HCT116 (cell line): Measurements from ENCODE around the gene ALDH1A2. TPM values are rescaled to one million over a fixed set of nuclear protein-coding genes. Genes with fewer than 3 reads are reported as not detected.

Source experiments
- ATAC-seq: fragments of 200-7000 bp; cut with Tn5 transposase; 2 replicates; pipeline ENCODE4 v1.9.1; 2020; ENCODE audit warnings: mild to moderate bottlenecking, moderate library complexity
- BruUV-seq: library from RNA; stranded (reverse); fragments of 400-500 nt; replicated peaks from 2 replicates; lab custom pipeline; 2021; lab: Mats Ljungman, UMichigan
- CTCF ChIA-PET: fragments of 300-600 bp; sonication (Branson Sonifier 250); formaldehyde crosslinking; loops from one replicate; lab custom pipeline; 2021; ENCODE audit warnings: antibody characterized with exemption; lab: Charles Lee
- POLR2A ChIA-PET: fragments of 300-600, 350-600 bp; sonication (Branson Sonifier 250); formaldehyde crosslinking; loops from one replicate; lab custom pipeline; 2021; ENCODE audit warnings: antibody characterized with exemption; lab: Charles Lee
- RAD21 ChIA-PET, 2 experiments: fragments of 300-600 bp; sonication (Branson Sonifier 250); formaldehyde crosslinking; loops; one replicate each; lab custom pipeline; 2023; ENCODE audit warnings: low total read pairs in 2 of 2; ENCODE audit not compliant: uncharacterized antibody in 2 of 2, unreplicated experiment in 2 of 2, low non-redundant PET in 1 of 2; lab: Charles Lee
- DNase-seq: peaks from one replicate; pipeline ENCODE4 v3.0.0-alpha.2; 2010; ENCODE audit warnings: low read depth, low spot score
- H2AFZ ChIP-seq: fragments of 200-600 bp; shearing (Covaris generic), sonication (generic); 2 replicates; pipeline ENCODE4 v1.6.1; 2017; ENCODE audit warnings: low read depth, mixed run types, mixed read lengths, antibody characterized with exemption, low read length; ENCODE audit not compliant: poor library complexity, severe bottlenecking
- H3K27ac ChIP-seq: 2 replicates; pipeline ENCODE4 v1.5.1; 2012; ENCODE audit warnings: low read depth, low read length
- H3K27me3 ChIP-seq: fragments of 200-600 bp; sonication (generic); 2 replicates; pipeline ENCODE4 v1.6.1; 2016; ENCODE audit warnings: mixed run types, low read length, mixed read lengths; ENCODE audit not compliant: insufficient read depth
- H3K36me3 ChIP-seq, 2 experiments: fragments of 200-500 bp in 1 of 2; fragments of 200-600 bp in 1 of 2; sonication (Bioruptor generic) in 1 of 2; sonication (generic) in 1 of 2; 2 replicates each; pipeline versions ENCODE4 v1.5.1 to v1.6.1; 2014 to 2016; ENCODE audit warnings: low read length in 2 of 2, inconsistent platforms in 1 of 2, mixed read lengths in 1 of 2, mixed run types in 1 of 2; ENCODE audit not compliant: insufficient read depth in 2 of 2, control insufficient read depth in 1 of 2
- H3K4me1 ChIP-seq, 2 experiments: fragments of 200-600 bp in 1 of 2; sonication (generic) in 1 of 2; 2 replicates each; pipeline versions ENCODE4 v1.5.1 to v1.6.1; 2012 to 2017; ENCODE audit warnings: low read length in 2 of 2, inconsistent platforms in 1 of 2, mild to moderate bottlenecking in 1 of 2, mixed read lengths in 1 of 2, mixed run types in 1 of 2, moderate library complexity in 1 of 2; ENCODE audit not compliant: insufficient read depth in 2 of 2, control insufficient read depth in 1 of 2
- H3K4me2 ChIP-seq: fragments of 200-600 bp; sonication (generic); 2 replicates; pipeline ENCODE4 v1.6.1; 2017; ENCODE audit warnings: mixed run types, low read length, mixed read lengths
- H3K4me3 ChIP-seq, 2 experiments: fragments of 200-600 bp in 1 of 2; sonication (generic) in 1 of 2; replicated peaks in 1 of 2; 2 replicates each; pipeline ENCODE4 v1.5.1; 2011 to 2016; ENCODE audit warnings: low read length in 2 of 2, control low read depth in 1 of 2, low read depth in 1 of 2, mild to moderate bottlenecking in 1 of 2, mixed read lengths in 1 of 2, mixed run types in 1 of 2
- H3K79me2 ChIP-seq: fragments of 200-600 bp; sonication (generic); 2 replicates; pipeline ENCODE4 v1.6.1; 2017; ENCODE audit warnings: mild to moderate bottlenecking, mixed run types, low read length, moderate library complexity, mixed read lengths; ENCODE audit not compliant: insufficient read depth
- H3K9ac ChIP-seq: fragments of 200-600 bp; sonication (generic); 2 replicates; pipeline ENCODE4 v1.6.1; 2016; ENCODE audit warnings: low read length, mixed read lengths
- H3K9me2 ChIP-seq: fragments of 200-600 bp; sonication (generic), shearing (Covaris generic); 2 replicates; pipeline ENCODE4 v1.6.1; 2017; ENCODE audit warnings: mixed run types, mild to moderate bottlenecking, moderate library complexity; ENCODE audit not compliant: insufficient read depth
- H3K9me3 ChIP-seq, 2 experiments: fragments of 200-500 bp in 1 of 2; fragments of 200-600 bp in 1 of 2; sonication (Bioruptor generic) in 1 of 2; sonication (generic) in 1 of 2; 2 replicates each; pipeline ENCODE4 v1.6.1; 2014 to 2017; ENCODE audit warnings: low read length in 2 of 2, mixed read lengths in 2 of 2, inconsistent platforms in 1 of 2, low read depth in 1 of 2, mild to moderate bottlenecking in 1 of 2, mixed run types in 1 of 2, moderate library complexity in 1 of 2; ENCODE audit not compliant: control insufficient read depth in 1 of 2, insufficient read depth in 1 of 2
- H4K20me1 ChIP-seq: fragments of 200-600 bp; sonication (generic), shearing (Covaris generic); 2 replicates; pipeline ENCODE4 v1.6.1; 2017; ENCODE audit warnings: mixed run types, mild to moderate bottlenecking, moderate library complexity; ENCODE audit not compliant: insufficient read depth
- CBX3 ChIP-seq: IDR thresholded peaks from 2 replicates; pipeline ENCODE4 v1.6.1; 2012; ENCODE audit warnings: low read depth
- EZH2 ChIP-seq: fragments of 200-600 bp; sonication (generic); IDR thresholded peaks from 2 replicates; pipeline ENCODE4 v1.6.1; 2017; ENCODE audit warnings: antibody characterized with exemption, mixed run types
- RAD21 ChIP-seq: IDR thresholded peaks from 2 replicates; pipeline ENCODE4 v1.6.1; 2012; ENCODE audit warnings: low read depth, mild to moderate bottlenecking
- SIN3A ChIP-seq: IDR thresholded peaks from 2 replicates; pipeline ENCODE4 v1.6.1; 2012; ENCODE audit warnings: low read depth
- TCF7L2 ChIP-seq: IDR thresholded peaks from 2 replicates; pipeline ENCODE4 v1.7.0; 2011; ENCODE audit warnings: borderline replicate concordance, inconsistent platforms; ENCODE audit not compliant: insufficient read depth, insufficient read length; ENCODE audit errors: extremely low read depth
- ZFX ChIP-seq: fragments of 450-650 bp; IDR thresholded peaks from 2 replicates; pipeline ENCODE4 v1.6.1; 2017
- intact Hi-C: fragments of 100-400 bp; cut with micrococcal nuclease; formaldehyde crosslinking; loops from 2 replicates; pipeline ENCODE4 v1.10.0; 2022
- total RNA-seq: library from RNA; stranded (reverse); gene quantifications from one replicate; pipeline ENCODE4 v1.2.1, GENCODE V29; 2021; ENCODE audit not compliant: unreplicated experiment
- TF ChIP-seq, protein P1 (sequence below), 3 experiments: fragments of 200-600 bp in 1 of 3; sonication (generic) in 1 of 3; IDR thresholded peaks in 2 of 3; conservative IDR thresholded peaks in 1 of 3; 2 replicates each; pipeline ENCODE4 v1.5.1; 2012 to 2017; ENCODE audit warnings: low read depth in 2 of 3, low read length in 2 of 3, antibody characterized with exemption in 1 of 3, borderline replicate concordance in 1 of 3, control low read depth in 1 of 3, mild to moderate bottlenecking in 1 of 3, mixed read lengths in 1 of 3, mixed run types in 1 of 3, moderate library complexity in 1 of 3; ENCODE audit not compliant: insufficient read depth in 1 of 3

The ALDH1A2 gene
- total RNA-seq, 1 experiment from 2014 or later = 1.7 TPM

DNA sequence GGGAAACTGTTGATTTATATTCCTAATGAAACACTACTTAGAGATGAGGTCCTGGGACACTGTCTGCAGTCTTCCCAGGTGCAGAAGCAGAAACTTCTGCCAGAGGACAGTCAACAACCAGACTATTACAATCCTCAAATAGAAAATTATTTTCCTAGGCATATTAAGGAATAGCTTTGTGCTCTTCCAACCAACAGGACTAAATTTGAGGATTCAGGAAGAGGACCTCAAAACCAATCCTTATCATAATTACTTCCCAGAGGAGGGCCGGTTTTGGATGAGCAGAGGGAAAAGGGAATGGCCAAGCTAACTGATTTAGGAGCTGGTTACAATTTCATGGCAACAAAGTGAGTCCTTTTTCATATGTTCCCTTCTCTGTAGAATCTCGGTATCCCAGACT lies 21.0 kb downstream of the ALDH1A2 start:
- ATAC-seq (no peak), DNase-seq (no peak)
- Histone ChIP-seq H3K4me2 (no peak overlapping the region), H3K4me1 (no peaks in the 10 kb centered on the region), H3K4me3 (no peak overlapping the region), H4K20me1 (no peaks in the 10 kb centered on the region), H3K27me3 (no peaks in the 10 kb centered on the region), H3K9me2 (no peaks in the 10 kb centered on the region), H3K9ac (no peak overlapping the region), H3K79me2 (no peaks in the 10 kb centered on the region), H2AFZ (no peak overlapping the region), H3K36me3 (no peaks in the 10 kb centered on the region), H3K27ac (no peak overlapping the region), H3K9me3 (no peaks in the 10 kb centered on the region)
- BruUV-seq = no TSS peak
- ChIA-PET RAD21 (no interaction called here), CTCF (no interaction called here), POLR2A (no interaction called here)
- TF ChIP-seq EZH2 (no peak), TCF7L2 (no peak), CBX3 (no peak), SIN3A (no peak)
- intact Hi-C loops = no loop called here

DNA sequence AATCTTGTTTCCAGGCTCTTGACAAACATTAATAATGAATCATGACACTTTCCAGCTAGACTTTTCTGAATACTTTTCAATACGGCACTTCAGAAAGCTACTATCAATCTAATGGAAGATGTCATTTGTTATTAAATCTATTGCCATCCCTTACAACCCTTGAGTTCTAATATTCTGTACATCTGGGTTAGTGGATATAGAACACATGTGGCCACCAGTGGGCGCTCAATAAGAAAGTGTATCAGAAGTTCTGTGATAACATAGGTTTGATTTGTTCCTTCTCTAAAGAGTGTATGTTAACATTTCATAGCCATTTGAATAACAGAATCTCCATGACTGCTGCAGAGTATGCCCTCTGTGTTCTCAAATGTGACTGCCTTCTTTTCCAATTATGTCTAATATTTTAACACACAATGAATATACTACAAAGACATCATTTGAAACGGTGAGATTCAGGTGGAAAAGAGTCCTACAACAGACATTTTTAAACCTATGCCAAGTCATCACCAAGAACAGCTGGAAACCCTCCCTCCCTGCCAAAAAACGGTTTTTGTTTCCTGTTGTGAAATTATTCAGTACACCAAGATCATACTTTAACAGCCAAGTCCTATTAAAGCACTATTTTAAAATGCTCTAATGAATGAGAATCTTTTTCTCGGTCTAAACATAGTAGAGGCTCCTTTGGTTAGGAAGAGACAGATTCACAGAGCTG lies 22.2 kb downstream of the ALDH1A2 start:
- H3K4me1 ChIP-seq = no peaks in the 10 kb centered on the region
- TF ChIP-seq, protein P1, sequence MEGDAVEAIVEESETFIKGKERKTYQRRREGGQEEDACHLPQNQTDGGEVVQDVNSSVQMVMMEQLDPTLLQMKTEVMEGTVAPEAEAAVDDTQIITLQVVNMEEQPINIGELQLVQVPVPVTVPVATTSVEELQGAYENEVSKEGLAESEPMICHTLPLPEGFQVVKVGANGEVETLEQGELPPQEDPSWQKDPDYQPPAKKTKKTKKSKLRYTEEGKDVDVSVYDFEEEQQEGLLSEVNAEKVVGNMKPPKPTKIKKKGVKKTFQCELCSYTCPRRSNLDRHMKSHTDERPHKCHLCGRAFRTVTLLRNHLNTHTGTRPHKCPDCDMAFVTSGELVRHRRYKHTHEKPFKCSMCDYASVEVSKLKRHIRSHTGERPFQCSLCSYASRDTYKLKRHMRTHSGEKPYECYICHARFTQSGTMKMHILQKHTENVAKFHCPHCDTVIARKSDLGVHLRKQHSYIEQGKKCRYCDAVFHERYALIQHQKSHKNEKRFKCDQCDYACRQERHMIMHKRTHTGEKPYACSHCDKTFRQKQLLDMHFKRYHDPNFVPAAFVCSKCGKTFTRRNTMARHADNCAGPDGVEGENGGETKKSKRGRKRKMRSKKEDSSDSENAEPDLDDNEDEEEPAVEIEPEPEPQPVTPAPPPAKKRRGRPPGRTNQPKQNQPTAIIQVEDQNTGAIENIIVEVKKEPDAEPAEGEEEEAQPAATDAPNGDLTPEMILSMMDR (IDR thresholded peaks at IDR 0.05 in 2 of 3, conservative IDR thresholded peaks at IDR 0.05 in 1 of 3; ENCODE audit: borderline replicate concordance in 1 of 3, insufficient read depth in 1 of 3, low read depth in 2 of 3, low read length in 2 of 3) = peak; percentile 34 to 89 (median 76); a peak in 5 of 6 replicates
- TF ChIP-seq RAD21 (peak; percentile 37), ZFX (no peak)
- no peaks in the 10 kb centered on the region for H4K20me1 ChIP-seq
- H3K27me3 ChIP-seq = no peaks in the 10 kb centered on the region
- intact Hi-C loops = loop anchor here (1.0 kb wide), 1 partner anchor 139 kb away; no protein-coding TSS in a partner anchor
- H3K36me3 ChIP-seq = no peaks in the 10 kb centered on the region
- RAD21 ChIA-PET = no interaction called here
- no peak overlapping the region for H2AFZ ChIP-seq
- H3K27ac ChIP-seq = no peak overlapping the region
- DNase-seq = peak; percentile 29
- no peaks in the 10 kb centered on the region for H3K9me2 ChIP-seq
- no peaks in the 10 kb centered on the region for H3K9me3 ChIP-seq
- BruUV-seq = no TSS peak
- peak; percentile 84 for ATAC-seq
- CTCF ChIA-PET = interaction anchor here (0.7 kb wide), 1 partner anchor 183 kb away, joined by 3 read pairs; no protein-coding TSS in a partner anchor
- H3K79me2 ChIP-seq = no peaks in the 10 kb centered on the region
- POLR2A ChIA-PET = interaction anchor here (0.7 kb wide), 1 partner anchor 314 kb away, joined by 3 read pairs; no protein-coding TSS in a partner anchor
- H3K4me2 ChIP-seq = no peak overlapping the region
- no peak overlapping the region for H3K9ac ChIP-seq
- no peak overlapping the region for H3K4me3 ChIP-seq
